ENCODE measurements around the gene DPP10.
A peak's percentile ranks its signal among the peaks of the same experiment; 100 is the strongest.

The DPP10 gene

GRCh38 chr2:114642988-114643553 lies 200.6 kb downstream of the DPP10 start:
- no peak for DNase-seq (ENCODE audit: low read depth)
- no peak for TF ChIP-seq CTCF (conservative IDR thresholded peaks at IDR 0.05; ENCODE audit: control insufficient read depth, insufficient read depth, low read depth, low read length)
- no peak overlapping the region for H3K4me3 ChIP-seq (ENCODE audit: control insufficient read depth, low read depth, low read length)

- no peak overlapping the region for H3K4me3 ChIP-seq (ENCODE audit: control insufficient read depth, low read depth, low read length)
- DNase-seq (ENCODE audit: low read depth) = no peak
- TF ChIP-seq CTCF (conservative IDR thresholded peaks at IDR 0.05; ENCODE audit: control insufficient read depth, insufficient read depth, low read depth, low read length) = no peak
Observed at GRCh38 chr2:114651933-114652332, 209.5 kb downstream of the DPP10 start.

- no peak overlapping the region for H3K4me3 ChIP-seq (ENCODE audit: control insufficient read depth, low read depth, low read length)
- no peak for DNase-seq (ENCODE audit: low read depth)
- no peak for TF ChIP-seq CTCF (conservative IDR thresholded peaks at IDR 0.05; ENCODE audit: control insufficient read depth, insufficient read depth, low read depth, low read length)
Observed at GRCh38 chr2:114659880-114660279, 217.4 kb downstream of the DPP10 start.

GRCh38 chr2:114661971-114662939 lies 219.8 kb downstream of the DPP10 start:
- TF ChIP-seq CTCF (conservative IDR thresholded peaks at IDR 0.05; ENCODE audit: control insufficient read depth, insufficient read depth, low read depth, low read length) = no peak

GRCh38 chr2:114668415-114668814 lies 226.0 kb downstream of the DPP10 start:
- no peak for TF ChIP-seq CTCF (conservative IDR thresholded peaks at IDR 0.05; ENCODE audit: control insufficient read depth, insufficient read depth, low read depth, low read length)
- no peak overlapping the region for H3K4me3 ChIP-seq (ENCODE audit: control insufficient read depth, low read depth, low read length)
- DNase-seq (ENCODE audit: low read depth) = no peak

More at GRCh38 chr2:114661971-114662939, 219.8 kb downstream of the DPP10 start:
- H3K4me3 ChIP-seq (ENCODE audit: control insufficient read depth, low read depth, low read length) = peak overlapping the region; percentile 12
- no peak for DNase-seq (ENCODE audit: low read depth)

GRCh38 chr2:114683251-114683650 lies 240.8 kb downstream of the DPP10 start:
- no peak overlapping the region for H3K4me3 ChIP-seq (ENCODE audit: control insufficient read depth, low read depth, low read length)
- no peak for TF ChIP-seq CTCF (conservative IDR thresholded peaks at IDR 0.05; ENCODE audit: control insufficient read depth, insufficient read depth, low read depth, low read length)
- no peak for DNase-seq (ENCODE audit: low read depth)

Measured in fibroblast of mammary gland (primary cell).